ENCODE results near the gene YIF1A. TPM values are rescaled to one million over a fixed set of nuclear protein-coding genes. Genes with fewer than 3 reads are reported as not detected.

The YIF1A gene
- total RNA-seq, 1 experiment from 2014 or later, result 64.3 TPM

DNA sequence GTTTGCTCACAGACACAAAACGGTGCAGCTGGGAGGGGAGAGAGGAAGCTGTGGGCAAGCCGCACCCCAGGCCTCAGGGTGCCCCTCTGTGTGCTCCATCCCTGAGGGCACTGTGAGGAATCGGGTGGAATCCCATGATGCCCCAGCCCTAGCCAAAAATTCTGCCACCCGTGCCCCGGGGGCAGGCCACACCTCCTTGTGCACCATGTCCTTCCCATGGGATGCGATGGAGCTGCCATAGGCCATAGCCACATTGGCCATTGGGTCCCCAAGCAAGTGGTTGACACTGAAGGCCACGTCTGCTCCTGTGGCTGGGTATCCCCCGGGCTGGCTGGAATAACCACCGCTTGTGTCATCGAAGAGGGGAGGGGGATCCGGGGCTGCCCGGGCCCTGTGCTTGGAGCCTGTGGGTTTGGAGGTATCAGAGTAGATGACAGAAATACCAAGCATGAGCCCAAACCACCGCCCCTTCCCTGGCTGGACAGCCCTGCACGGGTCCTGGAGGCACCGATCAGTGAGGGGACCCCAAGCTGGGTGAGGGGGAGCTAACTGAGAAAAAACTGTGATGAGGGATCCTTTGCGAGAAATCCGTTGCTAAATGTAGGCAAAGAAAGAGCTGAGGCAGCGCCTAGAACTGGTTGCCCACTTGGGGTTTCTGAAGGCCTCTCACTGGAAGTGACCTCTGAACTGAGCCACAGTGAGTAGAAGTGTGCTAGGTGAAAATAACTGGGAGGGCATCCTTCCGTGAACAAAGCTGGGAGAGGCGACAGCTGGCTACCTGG is 863 bp downstream of the YIF1A start:
- H3K36me3 Mint-ChIP-seq (ENCODE audit: insufficient read depth in 1 of 3, low read depth in 3 of 3), result peaks cover 2 to 9% (median 6%) of the 10 kb centered on the region in 3 experiments; a peak in 6 of 7 replicates
- peaks cover 13% of the 10 kb centered on the region for H3K23me2 ChIP-seq (ENCODE audit: insufficient read length, low read depth, low read length, poor library complexity, severe bottlenecking)
- H2BK20ac ChIP-seq (ENCODE audit: low read depth, low read length, poor library complexity, severe bottlenecking), result no peak overlapping the region
- H3K23ac ChIP-seq (ENCODE audit: insufficient read length, low read depth, low read length), result no peak overlapping the region
- no peak overlapping the region for H2BK5ac ChIP-seq (ENCODE audit: insufficient read length, low read length)
- H4K91ac ChIP-seq (ENCODE audit: insufficient read length, low read depth, low read length), result no peak overlapping the region
- H2BK12ac ChIP-seq (ENCODE audit: insufficient read length, low read depth, low read length), result no peak overlapping the region
- H3K4ac ChIP-seq (ENCODE audit: low read depth, low read length), result no peak overlapping the region
- no peak overlapping the region for H4K5ac ChIP-seq (ENCODE audit: insufficient read length, low read depth, low read length)
- H3T11ph ChIP-seq (ENCODE audit: low read length), result no peak overlapping the region
- peak overlapping the region; percentile 93 for H3K4me2 ChIP-seq (ENCODE audit: insufficient read depth, insufficient read length, low read length)
- no peaks in the 10 kb centered on the region for H3K9me3 ChIP-seq (ENCODE audit: control insufficient read depth, low read depth, low read length)
- no CpG with 5 or more reads among the region's 20 CpGs for WGBS (ENCODE audit: extremely low coverage, insufficient read length, low lambda C conversion rate)
- no peak overlapping the region for H4K8ac ChIP-seq (replicated peaks; ENCODE audit: insufficient read length, low read depth, low read length)
- no peak overlapping the region for H3K27ac ChIP-seq (ENCODE audit: insufficient read length, low read depth, low read length)
- no peak overlapping the region for H3K56ac ChIP-seq (ENCODE audit: insufficient read length, low read depth, low read length)
- peaks cover 6% of the 10 kb centered on the region for H3K4me1 ChIP-seq (ENCODE audit: insufficient read depth, low read length)
- no peak overlapping the region for H2AFZ ChIP-seq (ENCODE audit: low read length)
- TF ChIP-seq, protein P1, sequence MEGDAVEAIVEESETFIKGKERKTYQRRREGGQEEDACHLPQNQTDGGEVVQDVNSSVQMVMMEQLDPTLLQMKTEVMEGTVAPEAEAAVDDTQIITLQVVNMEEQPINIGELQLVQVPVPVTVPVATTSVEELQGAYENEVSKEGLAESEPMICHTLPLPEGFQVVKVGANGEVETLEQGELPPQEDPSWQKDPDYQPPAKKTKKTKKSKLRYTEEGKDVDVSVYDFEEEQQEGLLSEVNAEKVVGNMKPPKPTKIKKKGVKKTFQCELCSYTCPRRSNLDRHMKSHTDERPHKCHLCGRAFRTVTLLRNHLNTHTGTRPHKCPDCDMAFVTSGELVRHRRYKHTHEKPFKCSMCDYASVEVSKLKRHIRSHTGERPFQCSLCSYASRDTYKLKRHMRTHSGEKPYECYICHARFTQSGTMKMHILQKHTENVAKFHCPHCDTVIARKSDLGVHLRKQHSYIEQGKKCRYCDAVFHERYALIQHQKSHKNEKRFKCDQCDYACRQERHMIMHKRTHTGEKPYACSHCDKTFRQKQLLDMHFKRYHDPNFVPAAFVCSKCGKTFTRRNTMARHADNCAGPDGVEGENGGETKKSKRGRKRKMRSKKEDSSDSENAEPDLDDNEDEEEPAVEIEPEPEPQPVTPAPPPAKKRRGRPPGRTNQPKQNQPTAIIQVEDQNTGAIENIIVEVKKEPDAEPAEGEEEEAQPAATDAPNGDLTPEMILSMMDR (conservative IDR thresholded peaks at IDR 0.05), result no peak
- H3K79me1 ChIP-seq (ENCODE audit: insufficient read depth, low read depth, low read length, poor library complexity, severe bottlenecking), result no peaks in the 10 kb centered on the region
- peaks cover 8% of the 10 kb centered on the region; the same call in 1 of the 2 replicates for H3K27me3 ChIP-seq (ENCODE audit: insufficient read depth, low read length)
- no peaks in the 10 kb centered on the region for H4K20me1 ChIP-seq (ENCODE audit: control insufficient read depth, insufficient read depth, insufficient read length)
- H3K9me3 Mint-ChIP-seq, result no peaks in the 10 kb centered on the region; a peak in 1 of 5 replicates
- H3K79me2 ChIP-seq (ENCODE audit: insufficient read depth, low read length), result peaks cover 1% of the 10 kb centered on the region; the same call in 1 of the 2 replicates
- no peak for DNase-seq
- H2AK5ac ChIP-seq (ENCODE audit: insufficient read length, low read length), result no peak overlapping the region
- peaks cover 30% of the 10 kb centered on the region for H3K27me3 Mint-ChIP-seq (ENCODE audit: low read depth)
- H2BK15ac ChIP-seq (ENCODE audit: low read depth, low read length), result no peak overlapping the region
- H3K18ac ChIP-seq (ENCODE audit: insufficient read length, low read depth, low read length), result no peak overlapping the region
- no peak overlapping the region for H2BK120ac ChIP-seq (ENCODE audit: low read depth, low read length, poor library complexity, severe bottlenecking)
- H3K9ac ChIP-seq (ENCODE audit: extremely low read depth, insufficient read length, low read length), result peak overlapping the region; percentile 72
- H3K4me3 Mint-ChIP-seq, result peak overlapping the region; percentile 86 to 91
- peak overlapping the region; percentile 83; the same call in 1 of the 2 replicates for H3K14ac ChIP-seq (ENCODE audit: insufficient read depth, low read length)
- peak overlapping the region; percentile 13 to 86 (median 77); a peak in 3 of 7 replicates for H3K27ac Mint-ChIP-seq
- peaks cover 18 to 25% of the 10 kb centered on the region in 2 experiments for H3K4me1 Mint-ChIP-seq

Measured in H9 (cell line).